HG03103 (cell line): Measurements from ENCODE around the gene RNF25.

Experiments used
- ATAC-seq: cut with Tn5 transposase; IDR thresholded peaks from one replicate; pipeline ENCODE4 v1.9.1; 2021; ENCODE audit warnings: low read depth; ENCODE audit not compliant: unreplicated experiment

RNF25 gene, protein sequence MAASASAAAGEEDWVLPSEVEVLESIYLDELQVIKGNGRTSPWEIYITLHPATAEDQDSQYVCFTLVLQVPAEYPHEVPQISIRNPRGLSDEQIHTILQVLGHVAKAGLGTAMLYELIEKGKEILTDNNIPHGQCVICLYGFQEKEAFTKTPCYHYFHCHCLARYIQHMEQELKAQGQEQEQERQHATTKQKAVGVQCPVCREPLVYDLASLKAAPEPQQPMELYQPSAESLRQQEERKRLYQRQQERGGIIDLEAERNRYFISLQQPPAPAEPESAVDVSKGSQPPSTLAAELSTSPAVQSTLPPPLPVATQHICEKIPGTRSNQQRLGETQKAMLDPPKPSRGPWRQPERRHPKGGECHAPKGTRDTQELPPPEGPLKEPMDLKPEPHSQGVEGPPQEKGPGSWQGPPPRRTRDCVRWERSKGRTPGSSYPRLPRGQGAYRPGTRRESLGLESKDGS

DNA sequence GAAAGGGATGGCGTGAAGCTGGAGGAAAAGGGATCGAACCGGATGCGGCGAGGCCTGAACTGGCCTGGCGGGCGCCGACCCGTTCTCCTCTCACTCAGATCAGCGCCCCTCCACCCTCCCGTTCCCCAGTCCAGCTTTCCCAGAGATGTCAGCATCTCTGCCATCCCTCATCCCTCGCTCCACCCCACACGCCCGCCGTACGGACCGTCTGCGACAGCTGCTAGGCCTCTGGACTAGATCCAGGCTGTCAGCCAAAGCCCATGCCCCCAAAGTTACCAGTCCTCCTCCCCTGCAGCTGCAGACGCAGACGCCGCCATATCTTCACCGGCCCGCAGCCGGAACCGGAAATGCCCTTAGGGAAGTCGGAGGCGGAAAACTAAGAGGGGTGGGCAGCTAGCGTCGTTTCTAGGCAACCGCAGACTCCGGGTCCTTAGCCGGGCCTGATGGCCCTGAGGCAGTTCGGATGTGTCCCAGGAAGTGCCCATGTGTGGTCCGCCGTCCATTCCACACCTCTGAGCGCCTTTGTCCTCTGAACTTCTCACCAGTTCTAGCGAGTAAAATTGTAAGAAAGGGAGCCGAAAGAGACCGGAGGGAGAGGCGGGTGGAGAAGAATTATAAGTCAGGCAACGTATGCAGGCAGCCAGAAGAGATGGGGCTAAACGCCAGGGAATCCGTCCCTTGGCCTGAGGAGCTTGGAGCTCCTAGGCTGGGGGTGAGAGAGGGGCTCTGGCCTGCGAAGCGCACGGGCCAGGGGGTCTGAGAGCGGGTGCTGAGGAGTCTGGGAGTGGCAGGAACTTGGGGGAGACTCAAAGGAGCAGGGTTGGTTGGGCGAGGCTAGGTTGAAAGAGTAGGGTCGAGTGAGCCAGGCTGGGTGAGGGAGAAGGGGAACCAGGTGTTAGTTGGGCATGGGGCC is at the start of gene RNF25, which contains the start of gene STK36:
RNF25 (minus strand) TSS at position 349 of the 913 bp plus-strand sequence; CDS start at position 317, 32 bp downstream.
STK36 (plus strand) TSS at position 433 of the 913 bp plus-strand sequence. CDS start 744 bp downstream, outside the sequence.
- ATAC-seq: peak; percentile 98

GRCh38 chr2:218721488-218721887 is 49.7 kb upstream of the RNF25 start:
- ATAC-seq: no peak

GRCh38 chr2:218720048-218721041 is 48.5 kb upstream of the RNF25 start:
- ATAC-seq: no peak

- ATAC-seq: no peak
Observed at GRCh38 chr2:218719457-218719856, 47.7 kb upstream of the RNF25 start.

- no peak for ATAC-seq
Observed at GRCh38 chr2:218718058-218718457, 46.3 kb upstream of the RNF25 start.

DNA sequence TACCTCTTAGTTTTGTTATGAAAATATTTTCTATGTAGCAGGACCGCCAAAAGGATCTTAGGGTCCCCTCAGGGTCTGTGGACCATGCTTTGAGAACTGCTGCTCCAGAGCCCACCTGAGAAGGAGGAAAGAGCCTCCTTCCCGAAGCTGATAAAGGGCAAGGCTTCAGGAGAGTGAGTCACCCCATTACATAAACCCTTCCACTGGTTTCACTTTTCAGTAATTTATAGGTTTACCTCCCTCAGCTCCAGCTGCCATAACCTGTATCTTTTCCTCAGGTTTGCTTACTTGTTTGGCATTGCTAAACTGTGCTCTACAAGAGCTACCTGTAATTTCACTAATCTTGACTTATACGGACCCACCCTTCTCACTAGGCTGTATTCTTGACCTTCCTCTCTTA is 45.5 kb upstream of the RNF25 start:
- no peak for ATAC-seq

DNA sequence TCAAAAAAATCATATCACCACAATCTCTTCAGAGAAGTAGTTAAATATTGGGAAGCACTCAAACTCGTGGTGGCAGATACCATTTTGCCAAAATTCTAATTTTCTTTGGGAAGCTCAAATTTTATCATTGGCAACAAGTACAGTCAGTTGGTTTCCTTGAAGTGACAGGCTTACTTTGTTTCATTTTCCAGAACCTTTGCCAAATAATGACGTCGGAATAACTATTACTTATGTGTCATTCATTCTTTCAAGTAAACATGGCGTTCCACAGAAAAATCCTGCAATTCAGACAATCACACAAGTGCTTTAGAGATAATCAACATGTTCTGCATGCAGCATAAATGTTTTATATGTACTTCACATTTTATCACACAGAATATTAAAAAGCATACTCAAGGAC is 44.3 kb upstream of the RNF25 start:
- no peak for ATAC-seq

DNA sequence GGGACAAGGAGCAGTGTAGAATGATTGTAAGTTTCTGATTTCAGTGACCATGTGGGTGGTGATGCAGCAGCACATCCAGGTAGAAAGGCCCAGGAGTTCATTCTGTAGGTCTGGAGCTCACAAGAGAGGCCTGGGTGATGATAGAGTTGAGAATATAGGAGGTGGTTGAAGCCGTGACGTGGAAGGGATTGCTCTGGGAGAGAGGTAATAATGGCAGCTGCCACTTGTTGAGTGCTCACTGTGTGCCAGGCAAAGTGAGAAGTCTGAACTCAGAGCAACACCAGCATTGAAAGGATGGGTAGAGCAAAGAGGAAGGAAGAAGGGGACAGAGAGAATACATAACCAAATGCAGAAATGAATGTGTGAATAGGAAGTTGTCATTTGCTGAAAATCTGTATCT is 42.1 kb upstream of the RNF25 start:
- no peak for ATAC-seq

DNA sequence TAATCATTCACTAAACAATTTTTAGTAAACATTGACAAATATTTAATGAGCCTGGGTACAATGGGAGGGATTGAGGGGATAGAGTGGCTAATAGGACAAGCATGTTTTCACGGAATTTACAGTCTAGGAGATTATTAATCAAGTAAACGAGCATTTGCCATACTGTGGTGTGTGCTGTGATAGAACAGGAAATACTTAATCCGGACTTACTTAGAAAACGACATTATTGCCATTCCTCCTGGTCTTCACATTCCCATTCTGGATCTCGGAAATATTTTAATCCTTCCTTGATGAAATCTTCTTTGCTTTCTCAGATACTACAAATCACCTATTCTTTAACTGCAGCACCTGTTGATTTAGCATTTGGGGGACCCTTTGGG is 39.7 kb upstream of the RNF25 start:
- no peak for ATAC-seq

DNA sequence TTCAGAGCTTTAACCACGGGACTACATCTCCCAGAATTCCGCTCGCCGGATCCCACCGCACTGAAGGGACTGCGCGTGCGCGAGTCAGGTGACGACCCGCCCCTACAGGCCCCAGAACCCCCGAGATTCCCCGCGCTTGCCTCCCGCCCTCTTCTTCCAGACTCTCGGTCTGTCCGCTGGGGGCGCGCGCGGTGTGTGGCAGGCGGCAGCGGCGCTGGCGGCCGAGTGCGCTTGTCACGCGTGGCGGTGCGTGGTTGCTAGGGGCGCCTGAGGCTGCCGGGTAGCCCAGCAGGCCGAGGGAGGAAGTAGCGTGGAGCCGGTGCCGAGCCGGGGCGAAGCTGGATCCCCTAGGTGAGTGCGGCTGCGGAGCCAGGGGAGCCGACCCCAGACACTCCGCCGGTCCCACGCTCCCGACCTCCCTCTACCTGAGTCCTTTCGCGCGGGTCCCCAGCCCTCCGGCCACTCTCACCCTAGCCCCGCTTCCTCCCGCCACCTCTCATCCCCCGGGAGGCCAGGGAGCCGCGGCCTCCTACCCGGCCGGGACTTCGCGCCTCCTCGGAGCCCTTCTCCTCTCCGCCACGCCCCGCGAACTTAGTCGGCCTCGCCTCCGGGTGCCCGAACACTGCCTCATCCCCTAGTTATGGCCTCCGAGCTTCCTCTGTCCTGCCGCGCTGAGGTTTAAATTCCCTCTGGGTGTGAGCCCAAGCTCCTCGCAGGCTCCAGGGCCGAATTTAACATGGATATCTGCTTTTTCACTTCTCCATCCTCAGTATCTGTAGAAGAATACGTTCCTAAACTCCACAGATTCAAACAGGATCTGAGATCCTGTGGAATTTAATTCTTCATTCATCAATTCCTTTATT is 39.1 kb upstream of the RNF25 start, which contains the start of gene TTLL4:
TTLL4 (plus strand) TSS at position 149 of the 863 bp plus-strand sequence. CDS start 26,842 bp downstream, outside the sequence.
- ATAC-seq: peak; percentile 81

- no peak for ATAC-seq
Observed at GRCh38 chr2:218710334-218710686, 38.5 kb upstream of the RNF25 start.

GRCh38 chr2:218709908-218710307 is 38.1 kb upstream of the RNF25 start:
- no peak for ATAC-seq

- no peak for ATAC-seq
Observed at GRCh38 chr2:218708086-218708485, 36.3 kb upstream of the RNF25 start.

DNA sequence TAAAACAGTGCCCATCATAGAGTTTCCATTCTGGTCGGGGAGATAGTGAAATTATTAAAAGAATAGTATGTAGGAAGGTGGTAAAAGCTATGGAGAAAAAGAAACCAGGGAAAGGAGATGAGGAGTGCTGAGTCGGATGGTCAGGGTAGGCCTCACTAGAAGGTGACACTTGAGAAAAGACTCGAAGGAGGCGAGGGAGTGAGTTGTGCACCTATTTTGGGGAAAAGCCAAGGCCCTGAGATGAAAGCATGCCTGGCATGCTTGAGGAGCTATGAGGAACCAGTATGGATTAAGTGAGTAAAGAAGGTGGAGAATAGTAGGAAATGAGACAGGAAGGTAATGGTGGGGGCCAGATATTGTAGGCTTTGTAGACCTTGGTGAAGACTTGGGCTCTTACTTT is 31.5 kb upstream of the RNF25 start:
- ATAC-seq: no peak

DNA sequence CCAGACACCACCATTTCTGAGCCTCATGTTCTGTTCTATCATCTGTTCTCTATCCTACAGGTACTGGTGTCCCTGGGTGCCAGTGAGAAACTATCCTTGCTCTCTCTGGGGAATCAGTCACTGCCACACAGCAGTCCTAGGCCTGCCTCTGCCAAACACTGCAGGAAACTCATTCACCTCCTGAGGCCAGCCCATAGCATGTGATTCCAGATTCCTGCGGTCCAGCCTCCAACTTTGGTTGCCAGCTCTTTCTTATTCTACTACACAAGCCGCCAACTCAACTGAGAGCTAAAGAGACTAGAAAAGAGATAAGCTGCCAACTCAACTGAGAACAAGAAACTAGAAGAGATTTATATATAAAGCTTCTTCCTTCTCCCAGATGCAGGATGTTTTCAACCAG is 30.0 kb upstream of the RNF25 start:
- no peak for ATAC-seq

- ATAC-seq: no peak
Observed at GRCh38 chr2:218698885-218699284, 27.1 kb upstream of the RNF25 start.

- ATAC-seq: no peak
Observed at GRCh38 chr2:218694405-218695145, 22.8 kb upstream of the RNF25 start.

DNA sequence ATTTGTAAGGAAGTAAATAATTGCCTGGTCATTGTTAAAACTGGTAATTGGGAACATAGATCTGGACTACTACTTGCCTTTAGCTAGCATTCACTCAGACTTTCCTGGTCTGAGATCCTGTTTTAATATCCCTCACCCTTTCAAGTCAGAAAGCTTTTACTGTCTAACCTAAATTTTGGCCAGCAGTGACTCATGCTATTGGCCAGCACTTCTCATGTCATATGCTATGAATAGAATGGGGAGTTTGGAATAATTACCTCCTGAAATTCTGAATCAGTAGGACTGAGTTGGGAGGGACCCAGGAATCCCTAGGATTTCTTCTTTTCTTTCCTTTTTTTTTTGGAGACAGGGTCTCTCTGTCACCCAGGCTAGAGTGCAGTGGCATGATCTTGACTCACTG is 19.4 kb upstream of the RNF25 start:
- ATAC-seq: no peak
